GM12892 (cell line): Measurements from ENCODE around the gene HECTD4.

Source experiments
- POLR2AphosphoS5 ChIP-seq: IDR thresholded peaks from 2 replicates; pipeline ENCODE4 v1.6.1; 2011; ENCODE audit warnings: low read depth, low read length, control low read depth
- TAF1 ChIP-seq: IDR thresholded peaks from 2 replicates; pipeline ENCODE4 v1.6.1; 2011; ENCODE audit warnings: low read depth, mild to moderate bottlenecking, control low read depth, low read length, borderline replicate concordance

GRCh38 chr12:112170971-112171596 is 211.1 kb downstream of the HECTD4 start:
- TF ChIP-seq POLR2AphosphoS5 (no peak), TAF1 (no peak)
